Measurements from ENCODE around the gene SMIM20.
A peak's percentile ranks its signal among the peaks of the same experiment; 100 is the strongest.

SMIM20 gene

GRCh38 chr4:25882226-25882625 lies 31.8 kb upstream of the SMIM20 start:
- no peak for TF ChIP-seq CTCF (conservative IDR thresholded peaks at IDR 0.05; ENCODE audit: low read depth, low read length)
- H3K4me3 ChIP-seq (ENCODE audit: low read depth, low read length): no peak overlapping the region
- DNase-seq (ENCODE audit: low read depth): no peak

- no peak for DNase-seq (ENCODE audit: low read depth)
- H3K4me3 ChIP-seq (ENCODE audit: low read depth, low read length): no peak overlapping the region
- TF ChIP-seq CTCF (conservative IDR thresholded peaks at IDR 0.05; ENCODE audit: low read depth, low read length): no peak
These were observed 30.5 kb upstream of the SMIM20 start for GRCh38 chr4:25883565-25883964.

GRCh38 chr4:25884031-25884782 lies 29.8 kb upstream of the SMIM20 start:
- no peak overlapping the region for H3K4me3 ChIP-seq (ENCODE audit: low read depth, low read length)
- peak; percentile 74 for DNase-seq (ENCODE audit: low read depth)
- no peak for TF ChIP-seq CTCF (conservative IDR thresholded peaks at IDR 0.05; ENCODE audit: low read depth, low read length)

- no peak overlapping the region for H3K4me3 ChIP-seq (ENCODE audit: low read depth, low read length)
- DNase-seq (ENCODE audit: low read depth): no peak
- TF ChIP-seq CTCF (conservative IDR thresholded peaks at IDR 0.05; ENCODE audit: low read depth, low read length): no peak
These were observed 25.2 kb upstream of the SMIM20 start for GRCh38 chr4:25888781-25889180.

GRCh38 chr4:25889589-25890503 lies 24.2 kb upstream of the SMIM20 start:
- DNase-seq (ENCODE audit: low read depth): no peak
- no peak for TF ChIP-seq CTCF (conservative IDR thresholded peaks at IDR 0.05; ENCODE audit: low read depth, low read length)
- H3K4me3 ChIP-seq (ENCODE audit: low read depth, low read length): no peak overlapping the region

- DNase-seq (ENCODE audit: low read depth): no peak
- TF ChIP-seq CTCF (conservative IDR thresholded peaks at IDR 0.05; ENCODE audit: low read depth, low read length): no peak
- no peak overlapping the region for H3K4me3 ChIP-seq (ENCODE audit: low read depth, low read length)
These were observed 23.2 kb upstream of the SMIM20 start for GRCh38 chr4:25890571-25891485.
